Activated T-helper 2 cell treated with anti-CD3 and anti-CD28 coated beads, Interferon-gamma antibody, Interleukin-2, Interleukin-4, amounts not matched to agents 10 μg/mL and 5 μg/mL and 100 μg/mL, durations not matched to agents 14 hours and 24 hours and 36 hours (primary cell): ENCODE measurements around the gene SPCS3. TPM values are rescaled to one million over a fixed set of nuclear protein-coding genes. Genes with fewer than 3 reads are reported as not detected.
"Not testable (repeated sequence)": the region's sequence is repeated elsewhere in the genome, so short reads cannot be mapped to it uniquely, and the experiment has no call there.

ENCODE experiments used
- DNase-seq: peaks from one replicate; pipeline ENCODE4 v3.0.0; 2021; ENCODE audit warnings: low spot score
- H3K27ac Mint-ChIP-seq: one replicate; pipeline ENCODE4 v1.8.0; 2021; ENCODE audit warnings: mixed read lengths
- H3K27me3 Mint-ChIP-seq: one replicate; pipeline ENCODE4 v1.8.0; 2021; ENCODE audit warnings: low read depth, mixed read lengths
- H3K36me3 Mint-ChIP-seq: one replicate; pipeline ENCODE4 v1.8.0; 2021; ENCODE audit warnings: low read depth, mixed read lengths
- H3K4me1 Mint-ChIP-seq: one replicate; pipeline ENCODE4 v1.8.0; 2021; ENCODE audit warnings: low read depth, mixed read lengths
- H3K4me3 Mint-ChIP-seq: one replicate; pipeline ENCODE4 v1.8.0; 2021; ENCODE audit warnings: low read depth, mild to moderate bottlenecking, moderate library complexity, mixed read lengths
- H3K9me3 Mint-ChIP-seq: one replicate; pipeline ENCODE4 v1.8.0; 2021; ENCODE audit warnings: mixed read lengths
- intact Hi-C: fragments of 100-400 bp; cut with micrococcal nuclease; formaldehyde crosslinking; loops from one replicate; pipeline ENCODE4 v1.15.1; 2023
- total RNA-seq: library from RNA; stranded (reverse); gene quantifications from 2 replicates; pipeline ENCODE4 v1.2.3, GENCODE V29; 2022

Gene SPCS3
- total RNA-seq, 1 donor from 2014 or later = 208 TPM

DNA sequence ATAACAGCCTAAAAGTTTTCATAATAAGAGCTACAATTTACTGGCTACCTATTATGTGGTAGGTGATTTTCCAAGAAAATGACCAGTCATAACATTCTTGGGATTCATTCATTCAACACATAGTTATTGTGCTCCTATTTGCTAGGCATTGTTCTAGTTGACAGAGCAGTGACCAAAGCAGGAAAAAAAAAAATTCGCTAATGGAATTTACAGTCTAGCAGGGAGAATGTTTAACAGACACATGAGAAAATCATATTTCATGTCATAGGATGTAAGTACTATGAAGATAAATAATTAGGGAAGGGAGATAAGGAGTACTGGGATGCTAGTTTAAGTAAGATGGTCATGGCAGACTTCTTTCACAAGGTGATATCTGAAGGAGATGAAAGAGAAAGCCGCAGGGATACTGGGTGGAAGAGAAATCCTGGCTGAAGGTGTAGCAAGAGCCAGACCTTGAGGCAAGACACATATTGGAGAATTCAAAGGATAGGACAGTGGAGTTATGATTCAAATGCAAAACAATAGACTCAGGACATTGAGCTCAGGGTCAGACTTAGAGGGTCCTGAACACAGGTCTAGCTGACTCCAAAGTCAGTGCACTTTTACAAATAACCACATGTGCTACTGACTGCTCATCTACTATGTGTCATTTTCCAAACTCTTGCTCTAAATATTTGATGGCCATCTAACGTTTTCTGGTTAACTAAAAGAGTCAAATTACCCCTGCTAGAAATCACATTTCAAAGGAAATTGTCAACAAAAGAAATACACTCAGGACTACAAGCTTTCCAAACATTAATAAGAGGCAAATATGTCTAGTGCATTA, 20.4 kb downstream of the SPCS3 start:
- peaks cover 12% of the 10 kb centered on the region for H3K9me3 Mint-ChIP-seq
- no peak for DNase-seq
- intact Hi-C loops = loop anchor here (1.0 kb wide), 1 partner anchor 306 kb away; no protein-coding TSS in a partner anchor
- peaks cover 12% of the 10 kb centered on the region for H3K36me3 Mint-ChIP-seq
- no peaks in the 10 kb centered on the region for H3K27me3 Mint-ChIP-seq
- H3K4me3 Mint-ChIP-seq = no peak overlapping the region
- H3K27ac Mint-ChIP-seq = no peak overlapping the region
- no peaks in the 10 kb centered on the region for H3K4me1 Mint-ChIP-seq

DNA sequence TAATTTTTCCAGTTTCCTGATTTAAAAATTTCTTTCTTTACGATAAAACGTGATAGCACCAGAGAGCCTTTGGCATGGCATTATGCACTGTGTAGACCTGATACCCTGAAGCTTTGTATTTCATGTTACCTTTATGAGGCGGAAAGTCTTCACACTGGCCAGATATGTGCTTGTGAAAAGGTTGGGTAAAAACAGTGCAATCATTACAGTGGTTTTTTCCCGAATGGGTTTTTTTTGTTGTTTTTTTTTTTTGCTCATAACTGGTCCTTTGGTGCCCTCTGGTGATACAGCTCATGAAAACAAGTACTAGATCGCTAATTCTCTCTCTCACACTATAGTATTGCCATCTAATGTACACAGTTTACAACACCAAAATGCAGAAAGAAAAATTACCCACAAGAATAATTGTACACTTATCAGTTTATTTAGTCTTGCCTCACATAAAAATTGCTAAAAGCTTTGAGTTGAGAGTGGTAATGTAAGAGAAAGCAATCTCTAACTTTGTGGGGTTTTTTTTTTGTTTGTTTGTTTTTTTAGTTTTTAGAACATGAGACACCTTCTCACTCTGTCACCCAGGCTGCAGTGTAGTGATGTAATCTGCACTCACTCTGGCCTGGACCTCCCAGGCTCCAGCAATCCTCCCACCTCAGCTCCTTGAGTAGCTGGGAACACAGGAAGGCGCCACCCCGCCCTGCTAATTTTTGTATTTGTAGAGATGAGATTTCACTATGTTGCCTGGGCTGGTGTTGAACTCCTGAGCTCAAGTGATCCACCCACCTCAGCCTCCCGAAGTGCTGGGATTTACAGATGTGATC, 21.3 kb downstream of the SPCS3 start:
- intact Hi-C loops = loop anchor here (1.0 kb wide), 3 partner anchors 191 to 394 kb away; no protein-coding TSS in a partner anchor

DNA sequence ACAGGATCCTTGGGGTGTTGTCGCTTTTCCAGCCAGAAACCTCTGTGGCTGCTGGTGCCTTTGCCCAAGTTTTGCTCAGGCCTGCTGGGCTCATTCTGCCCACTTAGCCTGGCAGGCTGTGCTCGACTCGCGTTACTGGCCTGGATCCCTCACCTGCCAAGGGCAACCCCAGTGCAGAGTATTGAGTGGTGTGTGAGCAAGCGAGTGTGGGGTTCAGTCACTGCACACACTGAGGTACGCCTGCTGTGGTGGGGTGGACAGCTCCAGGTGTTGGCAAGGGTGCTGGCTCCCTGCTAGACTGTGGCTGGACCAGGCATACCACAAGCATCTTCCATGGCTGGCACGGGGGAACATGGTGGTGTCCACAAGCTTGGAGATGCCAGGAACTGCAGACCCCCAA, 22.6 kb downstream of the SPCS3 start:
- H3K4me1 Mint-ChIP-seq = no peaks in the 10 kb centered on the region
- intact Hi-C loops = no loop called here

More for the DNA sequence above, 21.3 kb downstream of the SPCS3 start:
- Mint-ChIP-seq H3K4me3 (no peak overlapping the region), H3K27ac (no peak overlapping the region), H3K9me3 (peaks cover 12% of the 10 kb centered on the region), H3K36me3 (peaks cover 5% of the 10 kb centered on the region), H3K27me3 (no peaks in the 10 kb centered on the region), H3K4me1 (no peaks in the 10 kb centered on the region)
- DNase-seq = no peak

DNA sequence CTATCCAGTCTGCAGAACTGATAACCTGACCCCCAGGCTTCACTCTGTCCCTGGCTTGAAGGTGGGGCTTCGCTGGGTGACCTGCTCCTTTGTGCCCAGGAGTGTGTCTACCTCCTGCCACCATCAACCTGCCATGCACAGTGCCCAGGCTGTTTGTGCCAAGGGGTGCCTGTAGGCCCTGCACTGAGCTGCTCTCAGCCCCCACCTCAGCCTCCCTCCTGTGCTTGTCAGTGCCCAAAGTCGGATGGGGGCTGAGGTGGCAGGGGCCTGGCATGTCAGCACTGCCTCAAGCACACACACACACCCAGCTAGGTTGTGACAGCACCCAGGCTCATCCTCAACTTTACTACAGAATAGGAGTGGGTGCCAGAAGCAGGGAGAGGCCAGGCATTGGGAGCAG, 23.5 kb downstream of the SPCS3 start:
- no peak overlapping the region for H3K4me3 Mint-ChIP-seq
- H3K9me3 Mint-ChIP-seq = peaks cover 12% of the 10 kb centered on the region
- intact Hi-C loops = no loop called here
- no peaks in the 10 kb centered on the region for H3K36me3 Mint-ChIP-seq
- no peaks in the 10 kb centered on the region for H3K4me1 Mint-ChIP-seq
- H3K27ac Mint-ChIP-seq = no peak overlapping the region
- H3K27me3 Mint-ChIP-seq = no peaks in the 10 kb centered on the region
- no peak for DNase-seq

More for the DNA sequence above, 22.6 kb downstream of the SPCS3 start:
- Mint-ChIP-seq H3K27ac (no peak overlapping the region), H3K9me3 (peaks cover 12% of the 10 kb centered on the region), H3K27me3 (no peaks in the 10 kb centered on the region), H3K4me3 (no peak overlapping the region), H3K36me3 (no peaks in the 10 kb centered on the region)
- no peak for DNase-seq

DNA sequence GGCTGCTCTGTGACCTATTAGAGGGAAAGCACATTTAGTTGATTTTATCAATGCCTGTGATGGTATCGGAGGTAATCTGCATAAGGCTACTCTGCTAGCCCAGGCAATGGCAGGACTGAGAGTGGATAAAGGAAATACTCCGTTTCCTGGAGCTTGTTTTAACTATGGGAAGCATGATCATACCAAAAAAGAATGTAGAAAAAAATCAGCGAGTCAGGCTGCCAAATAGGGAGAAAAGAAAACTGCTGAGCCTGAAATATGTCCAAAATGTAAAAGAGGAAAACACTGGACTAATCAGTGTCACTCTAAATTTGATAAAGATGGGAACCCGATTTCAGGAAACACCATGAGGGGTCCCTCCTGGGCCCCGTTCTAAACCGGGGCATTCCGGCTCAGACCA, 25.6 kb downstream of the SPCS3 start:
- intact Hi-C loops, H3K4me1 Mint-ChIP-seq, H3K27me3 Mint-ChIP-seq, H3K27ac Mint-ChIP-seq, H3K36me3 Mint-ChIP-seq, H3K4me3 Mint-ChIP-seq, DNase-seq: not testable (repeated sequence)
- peaks cover 12% of the 10 kb centered on the region for H3K9me3 Mint-ChIP-seq

DNA sequence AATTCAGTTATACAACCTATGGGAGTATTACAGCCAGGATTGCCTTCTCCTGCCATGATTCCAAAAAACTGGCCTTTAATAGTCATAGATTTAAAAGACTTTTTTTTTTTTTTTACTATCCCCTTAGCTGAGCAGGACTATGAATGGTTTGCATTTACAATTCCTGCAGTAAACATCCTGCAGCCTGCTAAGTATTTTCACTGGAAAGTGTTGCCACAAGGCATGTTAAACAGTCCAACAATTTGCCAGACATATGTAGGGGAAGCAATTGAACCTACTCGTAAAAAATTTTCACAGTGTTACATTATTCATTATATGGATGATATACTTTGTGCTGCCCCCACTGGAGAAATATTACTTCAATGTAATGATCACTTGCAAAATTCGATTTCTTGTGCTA, 27.1 kb downstream of the SPCS3 start:
- H3K4me1 Mint-ChIP-seq, H3K27me3 Mint-ChIP-seq, intact Hi-C loops, H3K36me3 Mint-ChIP-seq, H3K27ac Mint-ChIP-seq, DNase-seq, H3K4me3 Mint-ChIP-seq: not testable (repeated sequence)
- H3K9me3 Mint-ChIP-seq = peaks cover 12% of the 10 kb centered on the region

DNA sequence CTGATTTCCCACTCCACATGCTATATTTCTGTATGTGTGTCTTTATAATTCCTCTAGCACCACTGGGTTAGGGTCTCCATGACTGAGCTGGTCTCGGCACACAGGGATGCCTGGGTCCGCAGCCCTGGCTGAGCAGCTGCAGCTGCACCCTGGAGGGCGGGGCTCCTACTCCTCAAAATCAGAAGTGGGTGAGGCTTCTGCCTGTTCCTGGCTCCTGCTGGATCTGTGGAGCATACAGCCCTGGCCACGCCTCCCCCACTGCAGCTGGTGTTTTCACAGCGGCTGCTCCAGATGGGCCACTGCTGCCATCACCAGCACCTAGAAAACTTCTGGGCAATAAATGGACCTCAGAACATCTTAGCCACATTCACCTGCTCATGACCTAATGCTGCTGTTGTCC, 30.9 kb downstream of the SPCS3 start:
- Mint-ChIP-seq H3K36me3 (no peaks in the 10 kb centered on the region), H3K4me3 (no peak overlapping the region), H3K27ac (no peak overlapping the region), H3K27me3 (no peaks in the 10 kb centered on the region), H3K4me1 (no peaks in the 10 kb centered on the region), H3K9me3 (no peaks in the 10 kb centered on the region)
- DNase-seq = no peak
- intact Hi-C loops = no loop called here

DNA sequence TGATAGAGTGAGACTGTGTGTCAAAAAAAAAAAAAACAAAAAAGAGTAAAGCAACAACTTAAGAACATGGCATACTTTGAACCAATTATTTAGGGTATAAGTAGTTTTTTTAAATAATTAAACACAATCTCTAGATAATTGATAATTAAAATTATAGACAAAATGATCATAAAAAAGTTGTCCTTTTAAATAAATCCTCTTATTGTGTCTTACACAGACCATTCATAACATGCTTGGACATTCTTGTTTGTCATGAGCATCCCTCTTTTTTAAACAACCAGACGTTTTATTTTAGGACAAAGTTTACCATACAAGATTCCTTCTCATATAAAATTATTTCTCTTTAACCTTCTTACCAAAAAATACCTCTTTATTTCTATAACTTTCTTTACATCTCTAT, 35.1 kb downstream of the SPCS3 start:
- H3K36me3 Mint-ChIP-seq = no peaks in the 10 kb centered on the region
- H3K4me1 Mint-ChIP-seq = no peaks in the 10 kb centered on the region
- no peak overlapping the region for H3K4me3 Mint-ChIP-seq
- intact Hi-C loops = no loop called here
- no peak for DNase-seq
- no peaks in the 10 kb centered on the region for H3K27me3 Mint-ChIP-seq
- no peaks in the 10 kb centered on the region for H3K9me3 Mint-ChIP-seq
- no peak overlapping the region for H3K27ac Mint-ChIP-seq

DNA sequence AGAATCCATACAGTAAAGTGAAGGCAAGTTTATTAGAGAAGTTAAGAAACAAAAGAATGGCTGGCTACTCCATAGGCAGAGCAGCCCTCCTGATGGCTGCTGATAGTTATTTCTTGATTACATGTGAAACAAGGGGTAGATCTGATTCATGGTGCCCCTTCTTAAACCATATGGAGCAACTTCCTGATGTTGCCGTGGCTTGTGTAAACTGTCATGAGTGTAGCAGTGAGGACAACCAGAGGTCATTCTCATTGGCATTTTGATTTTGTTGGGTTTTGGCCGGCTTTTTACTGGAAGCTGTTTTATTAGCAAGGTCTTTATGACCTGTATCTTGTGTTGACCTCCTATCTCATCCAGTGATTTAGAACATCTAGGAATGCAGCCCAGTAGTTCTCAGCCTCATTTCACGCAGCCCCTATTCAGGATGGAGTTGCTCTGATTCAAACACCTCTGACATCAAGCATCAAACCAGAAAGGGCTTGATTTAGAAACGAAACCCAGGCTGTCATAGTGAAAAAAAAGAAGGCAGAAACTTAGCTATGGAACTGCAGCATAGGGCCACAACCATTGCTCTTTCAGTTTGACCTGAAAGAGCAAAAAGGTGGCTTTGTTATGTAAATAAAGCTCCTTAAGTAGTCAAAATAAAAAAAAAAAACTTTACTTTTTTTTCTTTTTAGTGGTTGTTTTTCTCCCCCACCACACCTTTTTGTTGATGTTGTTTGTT, 37.8 kb downstream of the SPCS3 start:
- no peak overlapping the region for H3K4me3 Mint-ChIP-seq
- no peaks in the 10 kb centered on the region for H3K27me3 Mint-ChIP-seq
- no peak overlapping the region for H3K27ac Mint-ChIP-seq
- intact Hi-C loops = no loop called here
- H3K4me1 Mint-ChIP-seq = no peaks in the 10 kb centered on the region
- no peak for DNase-seq
- no peaks in the 10 kb centered on the region for H3K9me3 Mint-ChIP-seq
- H3K36me3 Mint-ChIP-seq = no peaks in the 10 kb centered on the region

DNA sequence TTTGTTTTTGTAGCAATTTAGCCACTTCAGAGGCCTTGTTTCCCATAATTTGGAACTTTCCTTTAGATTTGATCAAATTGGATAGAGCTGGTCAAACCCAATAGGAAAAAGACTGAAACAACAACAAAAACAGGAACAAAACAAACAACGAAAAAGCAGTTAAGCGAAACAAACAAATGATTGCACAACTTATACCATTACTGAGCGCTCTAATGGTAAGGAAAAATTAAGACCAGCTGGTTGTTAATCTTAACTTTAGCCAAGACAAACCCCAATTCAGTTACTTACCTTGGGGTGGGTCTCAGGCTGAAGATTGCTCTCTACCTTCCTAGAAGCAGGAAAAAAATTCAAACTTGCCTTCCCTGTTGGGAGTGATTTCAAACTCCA, 38.3 kb downstream of the SPCS3 start:
- Mint-ChIP-seq H3K36me3 (no peaks in the 10 kb centered on the region), H3K9me3 (no peaks in the 10 kb centered on the region), H3K27ac (no peak overlapping the region), H3K27me3 (no peaks in the 10 kb centered on the region), H3K4me1 (no peaks in the 10 kb centered on the region), H3K4me3 (no peak overlapping the region)
- intact Hi-C loops = no loop called here
- no peak for DNase-seq

DNA sequence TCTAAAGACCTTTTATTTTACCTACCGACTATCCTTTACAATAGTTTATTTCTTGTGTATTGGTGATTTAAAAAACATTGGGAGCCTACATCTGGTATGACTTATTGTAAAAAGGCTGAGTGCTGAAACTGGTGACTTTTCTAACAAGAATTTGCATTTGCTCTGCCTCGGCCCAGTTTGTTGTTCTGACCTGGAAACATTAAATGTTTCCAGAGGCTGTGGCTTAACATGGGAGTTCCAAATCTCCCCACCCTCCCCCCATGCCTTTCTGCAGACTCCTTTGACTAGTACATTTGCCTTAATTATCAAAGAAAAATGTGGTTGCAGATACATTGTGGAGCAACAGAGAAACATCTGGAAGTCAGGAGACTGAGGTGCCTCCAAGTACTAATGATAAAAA, 39.8 kb downstream of the SPCS3 start:
- H3K27ac Mint-ChIP-seq = no peak overlapping the region
- intact Hi-C loops = no loop called here

DNA sequence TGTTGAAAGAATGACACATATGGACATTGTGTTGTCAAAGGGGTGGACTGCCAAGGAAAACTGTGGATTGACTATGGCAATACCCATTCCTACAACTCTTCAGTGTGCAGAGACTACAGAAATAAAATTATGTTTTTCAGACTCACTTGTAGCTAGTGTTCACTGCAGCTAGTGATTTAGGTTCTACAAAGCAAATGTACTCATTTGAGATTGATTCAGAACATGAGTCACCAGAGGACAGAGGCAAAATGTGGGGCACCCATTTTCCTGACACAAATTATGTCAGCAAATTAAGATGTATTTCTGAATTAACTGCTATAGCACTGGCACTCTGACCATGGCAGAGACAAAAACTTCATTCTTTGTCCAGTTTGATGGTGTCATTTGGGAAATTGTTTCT, 40.7 kb downstream of the SPCS3 start:
- no peaks in the 10 kb centered on the region for H3K9me3 Mint-ChIP-seq
- no peak overlapping the region for H3K4me3 Mint-ChIP-seq
- H3K36me3 Mint-ChIP-seq = no peaks in the 10 kb centered on the region
- no peaks in the 10 kb centered on the region for H3K4me1 Mint-ChIP-seq
- H3K27ac Mint-ChIP-seq = no peak overlapping the region
- intact Hi-C loops = no loop called here
- H3K27me3 Mint-ChIP-seq = no peaks in the 10 kb centered on the region
- DNase-seq = no peak

More for the DNA sequence above, 39.8 kb downstream of the SPCS3 start:
- no peaks in the 10 kb centered on the region for H3K4me1 Mint-ChIP-seq
- H3K4me3 Mint-ChIP-seq = no peak overlapping the region
- H3K36me3 Mint-ChIP-seq = no peaks in the 10 kb centered on the region
- no peaks in the 10 kb centered on the region for H3K9me3 Mint-ChIP-seq
- no peaks in the 10 kb centered on the region for H3K27me3 Mint-ChIP-seq
- no peak for DNase-seq
